Endothelial cell of umbilical vein (primary cell): Measurements from ENCODE around the gene TAF1L. TPM values are rescaled to one million over a fixed set of nuclear protein-coding genes. Genes with fewer than 3 reads are reported as not detected.

ENCODE experiments used
- BruUV-seq: library from RNA; stranded (reverse); fragments of 400-500 nt; replicated peaks from 2 replicates; lab custom pipeline; 2021; lab: Mats Ljungman, UMichigan
- CTCF ChIA-PET: fragments of 300-600, 350-600 bp; sonication (Branson Sonifier 250); formaldehyde crosslinking; loops from one replicate; lab custom pipeline; 2021; ENCODE audit warnings: antibody characterized with exemption, inconsistent platforms; lab: Charles Lee
- POLR2A ChIA-PET: fragments of 300-600, 350-600 bp; sonication (Branson Sonifier 250); formaldehyde crosslinking; loops from one replicate; lab custom pipeline; 2021; ENCODE audit warnings: antibody characterized with exemption, inconsistent platforms; lab: Charles Lee
- DNase-seq: peaks from one replicate; pipeline ENCODE4 v3.0.0-alpha.2; 2011; ENCODE audit warnings: low read depth, low spot score
- FAIRE-seq: peaks from 2 replicates; lab custom pipeline; 2011; peaks lifted over from hg19 to GRCh38; lab: Jason Lieb, UNC
- H2AFZ ChIP-seq: 2 replicates; pipeline ENCODE4 v1.6.0; 2012; ENCODE audit warnings: low read depth, low read length, control low read depth, inconsistent platforms
- H3K27ac ChIP-seq: 2 replicates; pipeline ENCODE4 v1.5.1; 2011; ENCODE audit warnings: low read depth, mild to moderate bottlenecking, control low read depth, low read length, moderate library complexity; ENCODE audit not compliant: insufficient read depth
- H3K27me3 ChIP-seq, 2 experiments: 2 replicates each; pipeline versions ENCODE4 v1.6.0 to v1.6.1; 2011; ENCODE audit warnings: low read length in 2 of 2, mixed read lengths in 1 of 2; ENCODE audit not compliant: control insufficient read depth in 2 of 2, insufficient read depth in 2 of 2
- H3K36me3 ChIP-seq, 2 experiments: 2 replicates in 1 of 2; 3 replicates in 1 of 2; pipeline ENCODE4 v1.5.1; 2011; ENCODE audit warnings: low read length in 2 of 2, mild to moderate bottlenecking in 1 of 2, moderate library complexity in 1 of 2; ENCODE audit not compliant: control insufficient read depth in 2 of 2, insufficient read depth in 2 of 2; ENCODE audit errors: extremely low read depth in 1 of 2
- H3K4me1 ChIP-seq: 3 replicates; pipeline ENCODE4 v1.5.1; 2011; ENCODE audit warnings: mild to moderate bottlenecking, low read length; ENCODE audit not compliant: control insufficient read depth, insufficient read depth; ENCODE audit errors: extremely low read depth
- H3K4me2 ChIP-seq: 2 replicates; pipeline ENCODE4 v1.6.1; 2011; ENCODE audit warnings: low read length, control low read depth, mixed read lengths; ENCODE audit not compliant: insufficient read depth
- H3K4me3 ChIP-seq, 3 experiments: fragments of 200-600 bp in 1 of 3; sonication (generic), shearing (Covaris generic) in 1 of 3; replicated peaks in 1 of 3; 2 replicates each; pipeline ENCODE4 v1.5.1; 2011 to 2016; ENCODE audit warnings: control low read depth in 3 of 3, low read length in 3 of 3, mild to moderate bottlenecking in 2 of 3, inconsistent platforms in 1 of 3, low read depth in 1 of 3, moderate library complexity in 1 of 3; ENCODE audit not compliant: insufficient read depth in 1 of 3
- H3K79me2 ChIP-seq: 2 replicates; pipeline ENCODE4 v1.6.0; 2012; ENCODE audit warnings: low read length, inconsistent platforms; ENCODE audit not compliant: control insufficient read depth, insufficient read depth
- H3K9ac ChIP-seq: replicated peaks from 2 replicates; pipeline ENCODE3; 2011; ENCODE audit warnings: low read length, control low read depth; ENCODE audit not compliant: insufficient read depth; ENCODE audit errors: extremely low read depth
- H3K9me1 ChIP-seq: replicated peaks from 3 replicates; pipeline ENCODE4 v1.6.0; 2011; ENCODE audit warnings: mild to moderate bottlenecking, low read length; ENCODE audit not compliant: control insufficient read depth, insufficient read depth; ENCODE audit errors: extremely low read depth
- H3K9me3 ChIP-seq: replicated peaks from 2 replicates; pipeline ENCODE4 v1.5.1; 2012; ENCODE audit warnings: low read length, inconsistent platforms; ENCODE audit not compliant: control insufficient read depth, insufficient read depth
- H4K20me1 ChIP-seq: replicated peaks from 2 replicates; pipeline ENCODE3; 2011; ENCODE audit warnings: mild to moderate bottlenecking, low read length; ENCODE audit not compliant: control insufficient read depth, insufficient read depth; ENCODE audit errors: extremely low read depth
- CTCF ChIP-seq, 2 donors: IDR thresholded peaks; 1 replicate in 1 of 2; 2 replicates in 1 of 2; pipeline ENCODE4 v1.5.1; 2011; ENCODE audit warnings: low read length in 2 of 2, mild to moderate bottlenecking in 2 of 2, moderate library complexity in 2 of 2, control low read depth in 1 of 2, inconsistent platforms in 1 of 2, low read depth in 1 of 2; ENCODE audit not compliant: insufficient read depth in 1 of 2; ENCODE audit errors: extremely low read depth in 1 of 2
- EZH2 ChIP-seq: IDR thresholded peaks from 2 replicates; pipeline ENCODE4 v1.6.1; 2012; ENCODE audit warnings: borderline replicate concordance, low read depth, mild to moderate bottlenecking, moderate library complexity, low read length, inconsistent platforms; ENCODE audit not compliant: severe bottlenecking
- FOS ChIP-seq: IDR thresholded peaks from 2 replicates; pipeline ENCODE4 v1.6.1; 2011; ENCODE audit warnings: mild to moderate bottlenecking, low read length, moderate library complexity, borderline replicate concordance; ENCODE audit not compliant: insufficient read depth
- GATA2 ChIP-seq: IDR thresholded peaks from 2 replicates; pipeline ENCODE4 v1.7.0; 2011; ENCODE audit warnings: low read depth, mild to moderate bottlenecking, moderate library complexity, mixed read lengths, low read length; ENCODE audit not compliant: insufficient read length, insufficient read depth
- JUN ChIP-seq: IDR thresholded peaks from 2 replicates; pipeline ENCODE4 v1.6.1; 2011; ENCODE audit warnings: borderline replicate concordance, low read depth; ENCODE audit not compliant: insufficient read length, insufficient read depth
- MAX ChIP-seq: IDR thresholded peaks from 2 replicates; pipeline ENCODE4 v1.6.1; 2011; ENCODE audit not compliant: insufficient read depth, insufficient read length
- MYC ChIP-seq: IDR thresholded peaks from one replicate; pipeline ENCODE4 v1.6.1; 2011; ENCODE audit warnings: mild to moderate bottlenecking, low read depth, low read length
- POLR2A ChIP-seq: IDR thresholded peaks from 2 replicates; pipeline ENCODE4 v1.6.1; 2012; ENCODE audit warnings: low read depth, mild to moderate bottlenecking, control low read depth, low read length
- POLR2AphosphoS5 ChIP-seq: IDR thresholded peaks from 2 replicates; pipeline ENCODE4 v1.6.1; 2012; ENCODE audit warnings: low read depth, mild to moderate bottlenecking, control low read depth, low read length, moderate library complexity; ENCODE audit not compliant: insufficient read depth
- dilution Hi-C: fragments of 300-500 bp; cut with MboI; formaldehyde crosslinking; loops from one replicate; pipeline ENCODE4 v1.15.0; 2019; ENCODE audit warnings: low sequenced_read_pairs; ENCODE audit not compliant: extremely low pct_ligation_motif_present
- intact Hi-C: fragments of 100-400 bp; cut with micrococcal nuclease; formaldehyde crosslinking; loops from one replicate; pipeline ENCODE4 v1.10.0; 2022
- polyA plus RNA-seq, 4 experiments: library from polyadenylated mRNA; depleted of rRNA in 3 of 4; stranded (reverse) in 3 of 4; unstranded in 1 of 4; fragments of >200 nt; gene quantifications; 2 replicates each; pipeline versions ENCODE4 v1.2.1 to v1.2.3, GENCODE V29; 2011 to 2012; ENCODE audit warnings: missing spikeins in 1 of 4
- total RNA-seq: library from RNA; stranded (reverse); gene quantifications from 2 replicates; pipeline ENCODE4 v1.2.3, GENCODE V29; 2021

Gene TAF1L
- total and polyA plus RNA-seq, 2 donors (not counting 3 experiments of a cell fraction or from before 2014, with no cell fraction given): not detected

- H3K36me3 ChIP-seq: no peaks in the 10 kb centered on the region
- H3K4me1 ChIP-seq: no peaks in the 10 kb centered on the region
- peaks cover 4 to 18% of the 10 kb centered on the region in 2 experiments for H3K27me3 ChIP-seq
- H3K79me2 ChIP-seq: no peaks in the 10 kb centered on the region
- H3K4me2 ChIP-seq: no peak overlapping the region
- H3K9ac ChIP-seq: no peak overlapping the region
- DNase-seq: no peak
- BruUV-seq: no TSS peak
- no peak overlapping the region for H3K4me3 ChIP-seq
- H3K27ac ChIP-seq: no peak overlapping the region
- TF ChIP-seq FOS (no peak), MAX (no peak), MYC (no peak), POLR2A (no peak), JUN (no peak), GATA2 (no peak), CTCF (IDR thresholded peaks at IDR 0.05; ENCODE audit: extremely low read depth in 1 of 2, insufficient read depth in 1 of 2, low read depth in 1 of 2, low read length in 2 of 2) (no peak), POLR2AphosphoS5 (no peak), EZH2 (no peak)
- H4K20me1 ChIP-seq: no peaks in the 10 kb centered on the region
- intact Hi-C loops: no loop called here
- ChIA-PET POLR2A (no interaction called here), CTCF (interaction anchor here (0.7 to 20.3 kb wide), 7 partner anchors 10 to 380 kb away, joined by 3 to 1384 read pairs (median 40); no protein-coding TSS in a partner anchor)
- no peak for FAIRE-seq
- H3K9me3 ChIP-seq: no peaks in the 10 kb centered on the region
- dilution Hi-C loops: no loop called here
- no peak overlapping the region for H2AFZ ChIP-seq
- no peaks in the 10 kb centered on the region for H3K9me1 ChIP-seq
Observed at GRCh38 chr9:32590476-32590875, 45.0 kb downstream of the TAF1L start.
